ENCODE measurements around the gene KRT8.

DNA sequence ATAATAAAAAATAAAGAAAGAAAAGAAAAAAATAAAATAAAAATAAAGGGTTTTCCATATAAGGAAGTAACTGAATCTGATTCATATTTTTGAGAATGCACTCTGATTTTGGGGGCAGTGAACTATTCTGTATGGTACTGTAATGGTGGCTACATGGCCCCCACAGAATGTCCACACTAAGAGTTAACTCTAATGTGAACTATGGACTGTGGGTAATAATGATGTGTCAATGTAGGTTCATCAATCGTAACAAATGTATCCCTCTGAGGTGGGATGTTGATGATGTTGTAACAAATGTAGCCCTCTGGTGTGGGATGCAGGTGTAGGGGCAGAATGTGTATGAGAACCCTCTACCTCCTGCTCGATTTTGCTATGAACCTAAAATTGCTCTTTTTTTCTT, 13.8 kb downstream of the KRT8 start:
- TF ChIP-seq CREB1 (IDR thresholded peaks at IDR 0.05) (no peak), CREB1 (CRISPR knock-in tag; IDR thresholded peaks at IDR 0.05) (no peak), SCMH1 (CRISPR knock-in tag; IDR thresholded peaks at IDR 0.05; ENCODE audit: borderline replicate concordance) (no peak), RXRA (CRISPR knock-in tag; IDR thresholded peaks at IDR 0.05) (no peak), KAT2B (IDR thresholded peaks at IDR 0.05; ENCODE audit: borderline replicate concordance, low read depth, low read length) (no peak), JUNB (CRISPR knock-in tag; IDR thresholded peaks at IDR 0.05; ENCODE audit: borderline replicate concordance) (no peak)
